ENCODE measurements around the gene DCBLD1.
"Not testable (repeated sequence)": the region's sequence is repeated elsewhere in the genome, so short reads cannot be mapped to it uniquely, and the experiment has no call there.

The DCBLD1 gene

GRCh38 chr6:117503211-117503610, 20.7 kb downstream of the DCBLD1 start:
- no peak for FAIRE-seq

DNA sequence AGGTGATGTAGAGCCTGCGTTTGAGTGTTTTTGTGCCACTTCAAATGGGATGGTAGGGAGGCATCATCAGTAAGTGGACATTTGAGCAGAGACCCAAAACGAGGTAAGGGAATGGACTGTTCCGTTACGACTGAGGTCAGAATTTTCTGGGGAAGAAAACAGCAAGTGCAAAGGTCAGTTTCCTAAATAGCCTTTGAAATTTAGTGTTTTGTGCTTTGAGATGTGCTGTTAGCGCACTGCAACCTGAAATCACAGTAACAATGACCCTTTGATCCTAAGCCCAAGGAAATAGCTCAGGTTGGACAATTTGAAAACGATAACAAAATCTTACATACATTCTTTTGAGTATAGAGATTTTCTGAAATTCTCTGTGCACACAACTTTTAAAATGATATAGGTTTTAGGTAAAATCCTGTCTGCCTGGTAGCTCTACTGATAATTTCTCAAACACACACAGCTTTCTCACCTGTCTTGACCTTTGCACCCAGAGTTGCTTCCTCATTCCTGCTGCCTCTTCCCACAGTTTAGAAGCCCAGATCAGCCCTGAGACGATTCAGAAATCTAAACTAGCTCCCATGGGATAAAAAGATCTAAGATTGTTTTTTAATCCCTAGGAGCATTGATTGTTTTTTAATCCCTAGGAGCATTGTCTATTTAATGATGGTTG, 22.1 kb downstream of the DCBLD1 start:
- FAIRE-seq, result no peak

- FAIRE-seq, result no peak
Observed at GRCh38 chr6:117505311-117505710, 22.8 kb downstream of the DCBLD1 start.

DNA sequence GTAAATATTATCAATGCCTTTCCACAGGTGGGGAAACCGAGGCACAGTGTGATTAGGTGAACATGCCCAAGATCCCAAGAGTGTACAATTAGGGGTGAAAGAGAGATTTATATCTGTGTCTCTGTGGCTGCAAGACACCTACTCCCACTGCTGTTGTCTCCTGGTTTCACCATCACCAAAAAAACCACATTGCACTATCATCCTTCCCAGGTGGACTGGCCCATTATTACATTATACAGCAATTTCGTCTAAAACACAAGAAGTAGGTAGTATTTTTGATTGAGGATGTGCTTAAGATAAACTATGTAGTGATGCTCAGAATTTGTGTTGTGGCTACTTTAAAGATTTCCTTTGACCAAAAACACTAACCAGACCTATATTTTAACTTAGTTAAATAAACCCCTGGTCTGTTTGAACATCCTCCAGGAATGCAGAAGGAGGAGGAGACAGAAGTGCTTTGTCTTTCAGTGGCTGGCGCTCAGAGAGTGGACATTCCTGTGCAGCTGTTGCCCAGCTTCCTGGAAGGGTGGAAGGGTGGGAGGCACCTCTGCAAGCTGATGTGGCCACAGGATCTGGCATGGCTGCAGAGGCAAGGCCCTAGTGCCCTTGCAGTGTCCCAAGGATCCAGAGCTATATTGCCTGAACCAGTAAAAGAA, 23.8 kb downstream of the DCBLD1 start:
- FAIRE-seq, result no peak

GRCh38 chr6:117506907-117507306, 24.4 kb downstream of the DCBLD1 start:
- peak; percentile 97 for FAIRE-seq

DNA sequence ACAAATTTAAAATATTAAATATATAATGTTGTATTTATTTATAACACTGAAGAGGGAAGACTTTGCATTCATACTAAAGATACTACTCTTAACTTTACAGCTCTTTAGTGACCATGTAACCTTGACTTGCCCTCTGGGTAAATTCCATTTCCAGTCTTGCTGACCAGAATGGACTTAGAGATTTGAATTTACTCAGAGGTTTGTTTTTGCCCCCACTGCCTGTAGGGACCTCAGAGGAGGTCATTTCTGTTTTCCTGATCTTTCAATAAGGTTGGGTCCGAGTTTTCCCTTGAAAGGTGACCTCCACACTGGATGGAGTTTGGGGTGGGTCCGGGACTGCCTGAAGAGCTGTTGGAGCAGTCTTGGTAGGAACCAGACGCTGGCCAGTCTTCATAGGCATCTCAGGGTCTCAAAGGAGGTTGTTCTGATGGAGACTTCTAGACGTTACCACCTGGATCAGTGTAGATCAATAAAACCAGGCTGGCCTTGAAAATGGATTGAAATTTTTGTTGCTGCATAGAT, 26.0 kb downstream of the DCBLD1 start:
- FAIRE-seq, result no peak

DNA sequence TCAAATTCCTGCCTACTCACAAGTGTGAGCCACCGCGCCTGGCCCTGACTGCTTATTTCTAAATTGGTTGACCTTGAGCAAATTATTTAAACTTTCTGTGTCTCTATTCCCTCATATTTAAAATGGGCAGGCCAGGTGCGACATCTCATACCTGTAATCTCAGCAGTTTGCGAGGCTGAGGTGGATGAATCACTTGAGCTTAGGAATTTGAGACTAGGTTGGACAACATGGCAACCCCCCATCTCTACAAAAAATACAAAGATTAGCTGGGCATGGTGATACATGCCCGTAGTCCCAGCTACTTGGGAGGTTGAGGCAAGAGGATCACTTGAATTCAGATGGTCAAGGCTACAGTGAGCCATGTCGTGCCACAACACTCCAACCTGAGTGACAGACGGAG, 26.5 kb downstream of the DCBLD1 start:
- FAIRE-seq, result no peak

DNA sequence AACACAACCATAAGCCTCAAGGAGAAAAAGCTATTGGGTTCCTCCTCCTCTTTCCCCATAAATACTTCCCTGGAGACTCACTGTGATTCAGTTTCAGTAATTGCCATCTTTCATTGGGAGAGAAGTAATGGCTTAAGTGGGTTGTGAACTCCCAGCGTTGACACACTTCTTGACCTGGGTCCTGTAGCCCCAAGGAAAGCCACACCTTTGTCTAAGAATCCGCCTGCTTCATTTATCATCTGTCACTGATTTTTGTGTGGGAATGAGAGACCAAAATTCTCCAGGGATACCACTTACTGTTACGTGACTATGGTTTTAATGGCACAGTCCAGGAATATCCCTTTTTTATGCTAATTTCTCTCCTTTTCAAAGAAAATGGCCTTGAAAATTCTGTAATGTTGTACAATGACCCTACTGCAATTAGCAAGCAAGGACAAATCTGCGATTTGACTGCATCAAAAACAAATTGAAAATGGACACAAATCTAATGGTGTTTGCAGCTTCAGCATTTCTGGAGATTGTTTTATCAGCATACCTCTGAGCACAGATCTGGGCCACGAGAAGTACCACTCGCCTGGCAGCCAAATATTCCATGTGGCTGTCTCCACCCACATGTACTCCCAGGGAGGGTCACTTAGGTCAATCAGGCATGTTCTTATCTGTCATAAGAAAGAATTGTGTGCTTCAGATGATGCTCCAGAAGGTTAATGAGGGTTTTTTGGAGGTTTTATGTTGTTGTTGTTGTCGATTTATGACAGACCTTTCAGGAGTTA, 29.8 kb downstream of the DCBLD1 start:
- no peak for FAIRE-seq

DNA sequence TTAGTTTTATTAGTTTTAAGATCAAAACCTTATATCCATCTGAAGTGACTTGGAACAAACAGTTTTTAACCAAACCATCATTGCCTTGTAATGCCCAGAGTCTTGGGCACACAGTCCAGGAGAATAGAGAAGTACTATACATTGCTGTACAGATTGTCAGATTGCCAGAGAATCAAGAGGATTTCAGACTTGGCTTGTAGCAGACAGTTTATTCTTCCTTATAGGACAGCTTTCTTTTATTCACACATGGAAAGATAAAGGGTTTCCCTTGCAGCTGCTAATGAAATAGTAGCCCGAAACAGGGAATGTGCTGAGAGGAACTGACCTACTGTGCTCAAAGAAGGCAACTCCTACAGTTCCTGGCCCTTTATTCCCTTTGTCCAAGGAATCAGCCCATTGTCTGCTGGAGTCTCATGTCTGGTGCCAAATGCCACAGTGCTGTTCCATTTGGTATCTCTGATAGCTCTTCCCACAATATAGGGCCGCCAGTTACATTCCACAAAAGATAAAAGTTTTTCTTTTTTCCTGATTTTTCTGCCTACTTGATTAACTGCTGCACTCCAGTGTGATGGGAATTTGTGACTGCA, 30.6 kb downstream of the DCBLD1 start:
- no peak for FAIRE-seq

- FAIRE-seq, result no peak
Observed at GRCh38 chr6:117513778-117514365, 31.4 kb downstream of the DCBLD1 start.

DNA sequence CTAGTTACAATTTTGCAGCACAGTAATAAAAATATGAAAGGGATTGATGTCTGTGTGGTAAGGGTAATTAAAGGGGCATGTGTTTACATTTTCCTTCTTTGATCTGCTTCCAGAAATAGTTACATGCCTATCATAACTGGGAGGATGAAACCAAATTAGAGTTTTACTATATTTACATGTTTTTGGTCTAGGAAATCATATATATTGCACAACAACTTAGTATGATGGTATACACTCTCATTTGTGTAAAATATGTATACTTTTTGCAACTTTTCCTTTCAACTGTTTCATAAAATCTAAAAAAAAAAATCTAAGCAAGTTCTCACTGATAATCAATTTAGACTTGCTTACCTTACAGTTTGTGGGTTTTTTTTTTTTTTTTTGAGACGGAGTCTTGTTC, 32.2 kb downstream of the DCBLD1 start:
- FAIRE-seq, result no peak

- no peak for FAIRE-seq
Observed at GRCh38 chr6:117515326-117515725, 32.9 kb downstream of the DCBLD1 start.

- not testable (repeated sequence) for FAIRE-seq
Observed at GRCh38 chr6:117517995-117518394, 35.5 kb downstream of the DCBLD1 start.

DNA sequence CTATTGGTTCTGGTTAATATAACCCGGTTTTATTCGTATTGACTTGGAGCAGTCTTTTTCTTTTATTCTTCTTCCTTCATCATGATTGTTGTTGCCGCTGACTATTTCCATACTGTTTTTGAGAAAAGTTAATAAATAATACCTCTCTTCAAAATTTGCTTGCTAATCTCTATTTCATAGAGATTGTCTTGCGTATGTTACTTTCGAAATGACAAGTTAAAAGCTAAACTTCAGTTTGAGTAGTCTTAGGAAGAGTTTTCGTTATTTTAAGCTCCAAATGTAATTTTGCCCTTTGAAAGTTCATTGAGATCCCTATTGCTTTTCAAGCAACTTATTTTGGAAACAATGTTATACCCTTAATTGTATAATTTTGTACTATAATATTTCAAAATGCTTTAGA, 36.4 kb downstream of the DCBLD1 start:
- no peak for FAIRE-seq

DNA sequence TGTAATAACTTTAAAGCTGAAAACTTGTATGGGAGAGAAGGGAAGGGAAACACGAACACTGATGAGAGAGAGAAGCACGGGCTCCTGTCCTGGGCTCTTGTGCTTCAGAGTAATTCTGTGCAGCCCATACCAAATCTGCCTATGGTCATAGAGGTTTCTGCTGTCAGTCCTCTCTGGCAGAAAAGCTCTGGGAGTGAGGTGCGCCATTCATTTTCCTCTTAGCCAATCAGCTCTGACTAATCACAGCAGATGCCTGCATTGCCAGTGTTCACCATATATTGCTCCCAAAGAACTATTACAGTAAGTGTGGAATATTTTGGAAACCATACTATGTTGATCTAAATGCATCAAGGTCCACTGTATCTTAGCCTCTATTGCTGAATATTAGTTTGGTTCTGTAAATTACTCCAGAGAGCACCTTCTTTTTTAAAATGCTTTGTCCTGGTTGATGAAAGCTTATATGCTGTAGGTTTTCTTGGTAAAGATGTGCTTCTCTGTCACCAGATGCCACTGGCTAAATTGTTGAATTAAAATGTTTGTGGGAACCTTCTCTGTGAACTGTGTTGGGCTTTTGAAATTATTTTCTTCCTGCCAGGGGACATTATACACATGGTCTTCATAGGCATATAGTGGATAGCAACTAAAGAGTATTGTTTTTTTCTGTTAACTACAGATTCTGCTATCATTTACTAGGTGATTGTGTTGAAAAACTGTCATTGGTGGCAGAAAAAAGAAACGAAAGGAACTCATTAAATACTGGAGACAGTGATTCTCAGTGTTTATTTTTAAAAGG, 38.3 kb downstream of the DCBLD1 start:
- no peak for FAIRE-seq

GRCh38 chr6:117521791-117522502, 39.5 kb downstream of the DCBLD1 start:
- FAIRE-seq, result no peak

DNA sequence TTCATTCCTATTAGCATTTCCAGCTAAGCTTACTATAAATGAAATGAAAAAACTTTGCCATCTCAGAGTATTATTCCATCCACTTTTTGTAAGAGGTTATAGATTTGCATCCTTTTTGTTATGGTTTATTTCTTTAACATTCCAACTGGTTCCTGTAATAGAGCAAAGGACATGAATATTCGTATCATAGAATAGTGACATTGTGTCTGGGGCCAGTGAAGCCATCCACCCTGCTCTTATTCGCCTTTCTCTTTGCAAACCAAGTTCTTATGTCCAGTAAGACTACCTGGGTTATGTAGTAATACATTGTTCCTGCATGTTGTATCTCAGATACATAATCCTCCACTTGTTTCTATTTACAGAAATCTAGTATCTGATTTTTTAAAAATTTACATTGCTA, 43.1 kb downstream of the DCBLD1 start:
- no peak for FAIRE-seq

GRCh38 chr6:117530467-117531242, 48.2 kb downstream of the DCBLD1 start:
- FAIRE-seq, result no peak

DNA sequence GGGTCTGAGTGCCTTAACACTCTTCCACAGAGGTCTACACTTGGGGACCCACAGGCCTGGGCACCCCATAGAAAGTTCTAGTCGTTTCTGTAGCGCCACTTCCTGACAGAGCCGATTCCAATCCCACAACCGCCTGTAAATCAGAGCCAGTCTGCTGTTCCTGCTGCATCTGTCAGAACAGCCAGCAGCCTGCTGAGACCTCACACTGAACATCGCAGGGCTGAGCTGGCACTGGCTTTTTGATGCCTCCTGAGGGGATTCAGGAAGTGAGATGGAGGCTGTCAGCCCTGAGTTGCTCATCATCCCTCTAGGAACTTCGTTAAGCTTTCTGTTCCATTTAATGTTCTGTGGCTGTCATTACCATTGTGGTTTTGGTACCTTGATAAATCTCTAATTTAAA, 48.9 kb downstream of the DCBLD1 start:
- FAIRE-seq, result no peak
